ENCODE data around the gene ACACB.

DNA sequence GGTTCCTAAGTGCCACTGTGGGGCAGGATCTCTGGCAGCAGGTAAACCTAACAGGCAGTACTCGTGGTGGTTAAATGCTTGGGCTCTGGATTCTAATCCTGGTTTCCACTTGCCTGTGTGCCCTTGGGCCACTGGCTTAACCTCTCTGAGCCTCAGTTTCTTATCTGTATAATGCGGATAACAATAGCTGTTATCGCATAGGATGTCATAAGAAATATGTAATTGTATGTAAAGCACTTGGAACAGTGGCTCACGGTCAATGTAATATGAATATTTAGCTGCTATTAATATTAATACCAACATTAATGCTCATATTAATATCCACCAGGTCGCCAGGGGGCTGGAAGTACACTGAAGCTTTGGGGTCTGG lies 175.9 kb downstream of the ACACB start:
- no peak for TF ChIP-seq CTCF (IDR thresholded peaks at IDR 0.05)
- no peak for TF ChIP-seq POLR2A (IDR thresholded peaks at IDR 0.05)

Measured in Peyer's patch (tissue), 4 donors.